ENCODE measurements around the gene UBLCP1.

DNA sequence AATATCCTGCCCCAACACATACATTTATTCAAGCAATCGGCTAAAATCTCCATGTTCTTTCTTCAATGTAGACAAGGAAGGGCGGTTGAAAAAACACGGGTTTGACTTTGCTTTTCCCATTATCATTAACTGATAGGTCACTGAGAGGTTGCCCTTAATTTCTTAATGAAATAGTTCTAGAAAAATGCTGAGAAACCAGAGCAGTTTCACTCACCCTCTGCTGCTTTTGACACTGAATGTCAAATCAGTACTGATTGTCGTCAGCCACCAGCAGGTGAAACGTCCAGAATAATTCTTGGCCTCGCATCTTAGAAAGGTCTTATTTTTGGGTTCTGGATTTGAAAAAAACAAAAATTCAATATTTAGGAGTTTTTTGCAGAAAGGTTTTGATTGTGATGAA, 59.1 kb downstream of the UBLCP1 start:
- TF ChIP-seq, protein P1, sequence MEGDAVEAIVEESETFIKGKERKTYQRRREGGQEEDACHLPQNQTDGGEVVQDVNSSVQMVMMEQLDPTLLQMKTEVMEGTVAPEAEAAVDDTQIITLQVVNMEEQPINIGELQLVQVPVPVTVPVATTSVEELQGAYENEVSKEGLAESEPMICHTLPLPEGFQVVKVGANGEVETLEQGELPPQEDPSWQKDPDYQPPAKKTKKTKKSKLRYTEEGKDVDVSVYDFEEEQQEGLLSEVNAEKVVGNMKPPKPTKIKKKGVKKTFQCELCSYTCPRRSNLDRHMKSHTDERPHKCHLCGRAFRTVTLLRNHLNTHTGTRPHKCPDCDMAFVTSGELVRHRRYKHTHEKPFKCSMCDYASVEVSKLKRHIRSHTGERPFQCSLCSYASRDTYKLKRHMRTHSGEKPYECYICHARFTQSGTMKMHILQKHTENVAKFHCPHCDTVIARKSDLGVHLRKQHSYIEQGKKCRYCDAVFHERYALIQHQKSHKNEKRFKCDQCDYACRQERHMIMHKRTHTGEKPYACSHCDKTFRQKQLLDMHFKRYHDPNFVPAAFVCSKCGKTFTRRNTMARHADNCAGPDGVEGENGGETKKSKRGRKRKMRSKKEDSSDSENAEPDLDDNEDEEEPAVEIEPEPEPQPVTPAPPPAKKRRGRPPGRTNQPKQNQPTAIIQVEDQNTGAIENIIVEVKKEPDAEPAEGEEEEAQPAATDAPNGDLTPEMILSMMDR (IDR thresholded peaks at IDR 0.05), result no peak
- no peak for TF ChIP-seq POLR2A (IDR thresholded peaks at IDR 0.05)

Data from heart left ventricle (tissue), 13 donors.